HG03135 (cell line): ENCODE data around the gene ATP6V1E1.

Experiments used
- ATAC-seq: cut with Tn5 transposase; IDR thresholded peaks from one replicate; pipeline ENCODE4 v1.9.1; 2021; ENCODE audit warnings: mild to moderate bottlenecking, moderate library complexity; ENCODE audit not compliant: unreplicated experiment

The ATP6V1E1 gene

DNA sequence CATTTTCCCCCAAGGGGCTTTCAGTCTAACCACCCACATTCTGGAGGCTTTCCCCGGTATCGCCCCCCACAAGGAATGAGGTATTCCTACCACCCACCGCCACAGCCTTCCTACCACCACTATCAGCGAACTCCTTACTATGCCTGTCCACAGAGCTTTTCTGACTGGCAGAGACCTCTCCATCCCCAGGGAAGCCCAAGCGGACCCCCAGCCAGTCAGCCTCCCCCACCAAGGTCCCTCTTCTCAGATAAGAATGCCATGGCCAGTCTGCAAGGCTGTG, 79.9 kb downstream of the ATP6V1E1 start:
- no peak for ATAC-seq

DNA sequence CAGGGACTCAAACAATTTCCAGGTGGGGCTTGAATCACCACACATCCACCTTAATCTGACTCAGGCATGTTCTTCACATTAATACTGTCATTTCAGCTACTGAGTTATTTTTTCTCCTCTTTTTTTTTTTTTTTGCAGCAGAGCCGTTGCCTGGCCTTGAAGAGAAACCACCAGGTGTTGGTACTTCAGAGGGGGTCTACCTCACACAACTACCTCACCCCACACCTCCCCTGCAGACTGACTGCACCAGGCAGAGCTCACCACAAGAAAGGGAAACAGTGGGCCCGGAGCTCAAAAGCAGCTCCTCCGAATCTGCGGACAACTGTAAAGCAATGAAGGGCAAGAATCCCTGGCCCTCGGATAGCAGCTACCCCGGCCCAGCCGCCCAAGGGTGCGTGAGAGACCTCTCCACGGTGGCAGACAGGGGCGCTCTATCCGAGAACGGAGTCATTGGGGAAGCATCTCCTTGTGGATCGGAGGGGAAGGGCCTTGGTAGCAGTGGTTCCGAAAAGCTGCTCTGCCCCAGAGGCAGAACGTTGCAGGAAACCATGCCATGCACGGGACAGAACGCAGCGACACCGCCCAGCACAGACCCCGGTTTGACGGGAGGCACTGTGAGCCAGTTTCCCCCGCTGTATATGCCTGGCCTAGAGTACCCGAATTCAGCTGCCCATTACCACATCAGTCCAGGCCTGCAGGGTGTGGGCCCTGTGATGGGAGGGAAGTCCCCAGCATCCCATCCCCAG, 80.4 kb downstream of the ATP6V1E1 start:
- ATAC-seq = no peak

DNA sequence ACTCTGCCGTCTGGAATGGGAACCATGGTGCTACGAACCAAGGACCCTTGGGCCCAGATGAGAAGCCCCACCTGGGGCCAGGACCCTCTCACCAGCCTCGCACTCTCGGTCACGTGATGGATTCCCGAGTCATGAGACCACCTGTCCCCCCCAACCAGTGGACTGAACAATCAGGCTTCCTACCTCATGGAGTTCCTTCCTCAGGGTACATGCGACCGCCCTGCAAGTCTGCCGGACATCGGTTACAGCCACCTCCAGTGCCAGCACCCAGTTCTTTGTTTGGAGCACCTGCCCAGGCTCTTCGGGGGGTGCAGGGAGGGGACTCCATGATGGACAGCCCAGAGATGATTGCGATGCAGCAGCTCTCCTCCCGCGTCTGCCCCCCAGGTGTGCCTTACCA, 86.1 kb downstream of the ATP6V1E1 start:
- no peak for ATAC-seq
